SK-N-SH treated with all-trans-retinoic acid at 6 μM for 48 hours (cell line): ENCODE measurements around the gene LYST.

Experiments used
- ARNTL ChIP-seq: fragments of 450-650 bp; formaldehyde crosslinking; IDR thresholded peaks from 2 replicates; pipeline ENCODE4 v1.5.0; 2020; ENCODE audit warnings: low read depth, mild to moderate bottlenecking, moderate library complexity, borderline replicate concordance
- GLIS3 ChIP-seq: fragments of 250-450 bp; sonication (Bioruptor Pico); IDR thresholded peaks from 2 replicates; pipeline ENCODE4 v1.5.0; 2020; ENCODE audit warnings: mild to moderate bottlenecking, moderate library complexity
- PPARA ChIP-seq: fragments of 250-450 bp; sonication (Bioruptor Pico); IDR thresholded peaks from 2 replicates; pipeline ENCODE4 v1.5.0; 2020; ENCODE audit warnings: mild to moderate bottlenecking, borderline replicate concordance
- RARB ChIP-seq: fragments of 250-450 bp; sonication (Bioruptor Pico); IDR thresholded peaks from 2 replicates; pipeline ENCODE4 v1.8.0; 2021; ENCODE audit warnings: mild to moderate bottlenecking, moderate library complexity
- TCF4 ChIP-seq: fragments of 250-450 bp; sonication (Bioruptor Pico); IDR thresholded peaks from 2 replicates; pipeline ENCODE4 v1.8.0; 2021; ENCODE audit warnings: mild to moderate bottlenecking, moderate library complexity, borderline replicate concordance
- ZFP3 ChIP-seq: fragments of 250-450 bp; sonication (Bioruptor Pico); IDR thresholded peaks from 2 replicates; pipeline ENCODE4 v1.5.0; 2020; ENCODE audit warnings: mild to moderate bottlenecking, moderate library complexity
- ZFP30 ChIP-seq: fragments of 450-650 bp; formaldehyde crosslinking; IDR thresholded peaks from 2 replicates; pipeline ENCODE4 v1.5.0; 2022; ENCODE audit warnings: mild to moderate bottlenecking, moderate library complexity
- ZNF565 ChIP-seq: fragments of 450-650 bp; formaldehyde crosslinking; conservative IDR thresholded peaks from 2 replicates; pipeline ENCODE4 v1.5.0; 2020; ENCODE audit warnings: low read depth, mild to moderate bottlenecking, moderate library complexity
- TF ChIP-seq, protein P1 (sequence below): fragments of 250-450 bp; sonication (Bioruptor Pico); IDR thresholded peaks from 2 replicates; pipeline ENCODE4 v1.8.0; 2020; ENCODE audit warnings: mild to moderate bottlenecking, moderate library complexity, borderline replicate concordance
- TF ChIP-seq, protein P2 (sequence below): fragments of 250-450 bp; sonication (Bioruptor Pico); IDR thresholded peaks from 2 replicates; pipeline ENCODE4 v1.5.1; 2020; ENCODE audit warnings: low read depth, mild to moderate bottlenecking, moderate library complexity

DNA sequence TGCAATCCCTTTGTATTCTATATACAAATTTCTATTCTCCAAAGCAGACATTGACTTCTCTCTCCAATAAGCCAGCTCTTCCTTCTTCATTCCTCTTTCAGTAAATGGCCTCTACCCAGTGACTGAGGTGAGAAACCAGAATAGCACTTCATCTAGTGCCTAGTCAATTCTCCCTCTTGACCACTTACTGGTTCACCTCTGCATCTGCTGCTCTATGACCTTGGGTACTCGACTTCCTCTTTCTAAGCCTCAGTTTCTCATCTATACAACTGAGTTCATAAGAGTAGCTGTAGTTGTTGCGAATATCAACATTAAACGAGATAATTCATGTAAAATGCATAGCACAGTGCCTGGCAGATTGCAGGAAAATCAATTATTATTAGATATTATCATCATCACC is 12.4 kb downstream of the LYST start:
- TF ChIP-seq TCF4 (CRISPR knock-in tag) (no peak), ZFP3 (CRISPR knock-in tag) (no peak), ZFP30 (CRISPR knock-in tag) (no peak), PPARA (CRISPR knock-in tag) (no peak), ARNTL (no peak), ZNF565 (no peak), RARB (no peak), GLIS3 (CRISPR knock-in tag) (no peak)
- TF ChIP-seq, protein P1, sequence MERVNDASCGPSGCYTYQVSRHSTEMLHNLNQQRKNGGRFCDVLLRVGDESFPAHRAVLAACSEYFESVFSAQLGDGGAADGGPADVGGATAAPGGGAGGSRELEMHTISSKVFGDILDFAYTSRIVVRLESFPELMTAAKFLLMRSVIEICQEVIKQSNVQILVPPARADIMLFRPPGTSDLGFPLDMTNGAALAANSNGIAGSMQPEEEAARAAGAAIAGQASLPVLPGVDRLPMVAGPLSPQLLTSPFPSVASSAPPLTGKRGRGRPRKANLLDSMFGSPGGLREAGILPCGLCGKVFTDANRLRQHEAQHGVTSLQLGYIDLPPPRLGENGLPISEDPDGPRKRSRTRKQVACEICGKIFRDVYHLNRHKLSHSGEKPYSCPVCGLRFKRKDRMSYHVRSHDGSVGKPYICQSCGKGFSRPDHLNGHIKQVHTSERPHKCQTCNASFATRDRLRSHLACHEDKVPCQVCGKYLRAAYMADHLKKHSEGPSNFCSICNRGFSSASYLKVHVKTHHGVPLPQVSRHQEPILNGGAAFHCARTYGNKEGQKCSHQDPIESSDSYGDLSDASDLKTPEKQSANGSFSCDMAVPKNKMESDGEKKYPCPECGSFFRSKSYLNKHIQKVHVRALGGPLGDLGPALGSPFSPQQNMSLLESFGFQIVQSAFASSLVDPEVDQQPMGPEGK (CRISPR knock-in tag) = no peak
- TF ChIP-seq, protein P2, sequence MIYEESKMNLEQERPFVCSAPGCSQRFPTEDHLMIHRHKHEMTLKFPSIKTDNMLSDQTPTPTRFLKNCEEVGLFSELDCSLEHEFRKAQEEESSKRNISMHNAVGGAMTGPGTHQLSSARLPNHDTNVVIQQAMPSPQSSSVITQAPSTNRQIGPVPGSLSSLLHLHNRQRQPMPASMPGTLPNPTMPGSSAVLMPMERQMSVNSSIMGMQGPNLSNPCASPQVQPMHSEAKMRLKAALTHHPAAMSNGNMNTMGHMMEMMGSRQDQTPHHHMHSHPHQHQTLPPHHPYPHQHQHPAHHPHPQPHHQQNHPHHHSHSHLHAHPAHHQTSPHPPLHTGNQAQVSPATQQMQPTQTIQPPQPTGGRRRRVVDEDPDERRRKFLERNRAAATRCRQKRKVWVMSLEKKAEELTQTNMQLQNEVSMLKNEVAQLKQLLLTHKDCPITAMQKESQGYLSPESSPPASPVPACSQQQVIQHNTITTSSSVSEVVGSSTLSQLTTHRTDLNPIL (CRISPR knock-in tag) = no peak
